Measurements from ENCODE around the gene CALCB. TPM values are rescaled to one million over a fixed set of nuclear protein-coding genes. Genes with fewer than 3 reads are reported as not detected.
"Not testable (repeated sequence)": the region's sequence is repeated elsewhere in the genome, so short reads cannot be mapped to it uniquely, and the experiment has no call there.

Gene CALCB
- total RNA-seq, 1 experiment from 2014 or later: not detected

DNA sequence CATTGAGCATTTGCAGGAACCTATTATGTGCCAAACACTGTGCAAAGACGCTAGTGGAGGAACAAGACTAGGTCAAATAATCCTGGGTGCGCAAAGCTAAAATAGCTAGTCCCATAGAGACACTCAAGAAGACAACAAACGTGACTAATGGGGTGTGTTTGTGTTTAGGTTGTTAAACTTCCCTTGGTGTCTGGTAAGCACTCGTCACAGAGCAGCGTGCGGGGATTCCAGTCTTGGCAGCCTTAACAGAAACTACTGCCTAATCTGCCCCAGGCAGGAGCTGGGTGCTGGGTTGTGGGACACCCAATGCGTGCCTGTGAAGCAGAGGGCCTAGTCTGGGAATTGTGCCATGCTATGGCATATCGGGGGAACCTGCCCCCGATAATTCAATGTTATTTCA lies 10.8 kb upstream of the CALCB start:
- no peak for DNase-seq
- Histone ChIP-seq H3K9ac (ENCODE audit: extremely low read depth, insufficient read length, low read length) (no peak overlapping the region), H2AFZ (ENCODE audit: low read length) (no peak overlapping the region), H3K4ac (ENCODE audit: low read depth, low read length) (no peak overlapping the region), H3K56ac (ENCODE audit: insufficient read length, low read depth, low read length) (no peak overlapping the region), H2BK12ac (ENCODE audit: insufficient read length, low read depth, low read length) (no peak overlapping the region), H4K5ac (ENCODE audit: insufficient read length, low read depth, low read length) (no peak overlapping the region), H2AK5ac (ENCODE audit: insufficient read length, low read length) (no peak overlapping the region), H3K18ac (ENCODE audit: insufficient read length, low read depth, low read length) (no peak overlapping the region), H3K23ac (ENCODE audit: insufficient read length, low read depth, low read length) (no peak overlapping the region), H2BK120ac (ENCODE audit: low read depth, low read length, poor library complexity, severe bottlenecking) (no peak overlapping the region), H3K14ac (ENCODE audit: insufficient read depth, low read length) (no peak overlapping the region), H3K9me3 (ENCODE audit: control insufficient read depth, low read depth, low read length) (no peaks in the 10 kb centered on the region), H2BK15ac (ENCODE audit: low read depth, low read length) (no peak overlapping the region), H4K8ac (replicated peaks; ENCODE audit: insufficient read length, low read depth, low read length) (no peak overlapping the region), H3K4me2 (ENCODE audit: insufficient read depth, insufficient read length, low read length) (no peak overlapping the region), H3K27ac (ENCODE audit: insufficient read length, low read depth, low read length) (no peak overlapping the region), H4K91ac (ENCODE audit: insufficient read length, low read depth, low read length) (no peak overlapping the region), H3K4me1 (ENCODE audit: insufficient read depth, low read length) (no peaks in the 10 kb centered on the region), H3K27me3 (ENCODE audit: insufficient read depth, low read length) (no peaks in the 10 kb centered on the region), H2BK5ac (ENCODE audit: insufficient read length, low read length) (no peak overlapping the region), H3K79me2 (ENCODE audit: insufficient read depth, low read length) (no peaks in the 10 kb centered on the region), H3T11ph (ENCODE audit: low read length) (no peak overlapping the region), H4K20me1 (ENCODE audit: control insufficient read depth, insufficient read depth, insufficient read length) (no peaks in the 10 kb centered on the region), H3K79me1 (ENCODE audit: insufficient read depth, low read depth, low read length, poor library complexity, severe bottlenecking) (no peaks in the 10 kb centered on the region), H3K23me2 (ENCODE audit: insufficient read length, low read depth, low read length, poor library complexity, severe bottlenecking) (no peaks in the 10 kb centered on the region), H2BK20ac (ENCODE audit: low read depth, low read length, poor library complexity, severe bottlenecking) (no peak overlapping the region)
- peaks cover 0 to 22% (median 7%) of the 10 kb centered on the region in 3 experiments; a peak in 5 of 7 replicates for H3K36me3 Mint-ChIP-seq (ENCODE audit: insufficient read depth in 1 of 3, low read depth in 3 of 3)
- H3K9me3 Mint-ChIP-seq: peaks cover 7 to 17% of the 10 kb centered on the region in 2 experiments
- no CpG with 5 or more reads among the region's 9 CpGs for WGBS (ENCODE audit: extremely low coverage, insufficient read length, low lambda C conversion rate)
- H3K27ac Mint-ChIP-seq: no peak overlapping the region
- H3K4me1 Mint-ChIP-seq: peaks cover 0 to 3% of the 10 kb centered on the region in 2 experiments; a peak in 2 of 4 replicates
- H3K27me3 Mint-ChIP-seq (ENCODE audit: low read depth): peaks cover 2% of the 10 kb centered on the region; the same call in 1 of the 2 replicates
- TF ChIP-seq, protein P1, sequence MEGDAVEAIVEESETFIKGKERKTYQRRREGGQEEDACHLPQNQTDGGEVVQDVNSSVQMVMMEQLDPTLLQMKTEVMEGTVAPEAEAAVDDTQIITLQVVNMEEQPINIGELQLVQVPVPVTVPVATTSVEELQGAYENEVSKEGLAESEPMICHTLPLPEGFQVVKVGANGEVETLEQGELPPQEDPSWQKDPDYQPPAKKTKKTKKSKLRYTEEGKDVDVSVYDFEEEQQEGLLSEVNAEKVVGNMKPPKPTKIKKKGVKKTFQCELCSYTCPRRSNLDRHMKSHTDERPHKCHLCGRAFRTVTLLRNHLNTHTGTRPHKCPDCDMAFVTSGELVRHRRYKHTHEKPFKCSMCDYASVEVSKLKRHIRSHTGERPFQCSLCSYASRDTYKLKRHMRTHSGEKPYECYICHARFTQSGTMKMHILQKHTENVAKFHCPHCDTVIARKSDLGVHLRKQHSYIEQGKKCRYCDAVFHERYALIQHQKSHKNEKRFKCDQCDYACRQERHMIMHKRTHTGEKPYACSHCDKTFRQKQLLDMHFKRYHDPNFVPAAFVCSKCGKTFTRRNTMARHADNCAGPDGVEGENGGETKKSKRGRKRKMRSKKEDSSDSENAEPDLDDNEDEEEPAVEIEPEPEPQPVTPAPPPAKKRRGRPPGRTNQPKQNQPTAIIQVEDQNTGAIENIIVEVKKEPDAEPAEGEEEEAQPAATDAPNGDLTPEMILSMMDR (conservative IDR thresholded peaks at IDR 0.05): no peak
- H3K4me3 Mint-ChIP-seq: no peak overlapping the region

DNA sequence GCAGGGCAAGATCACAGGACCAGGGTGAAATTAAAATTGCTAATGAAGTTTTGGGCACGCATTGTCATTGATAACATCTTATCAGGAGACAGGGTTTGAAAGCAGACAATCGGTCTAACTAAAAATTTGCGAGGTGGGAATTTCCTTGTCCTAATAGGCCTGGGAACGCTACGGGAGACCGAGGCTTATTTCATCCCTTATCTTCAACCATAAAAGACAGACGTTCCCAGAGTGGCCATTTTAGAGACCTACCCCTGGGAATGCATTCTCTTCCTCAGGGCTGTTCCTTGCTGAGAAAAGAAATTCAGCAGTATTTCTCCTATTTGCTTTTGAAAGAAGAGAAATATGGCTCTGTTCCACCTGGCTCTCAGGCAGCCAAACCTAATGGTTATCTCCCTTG lies 3.6 kb upstream of the CALCB start:
- H3T11ph ChIP-seq (ENCODE audit: low read length); DNase-seq: not testable (repeated sequence)
- peaks cover 40% of the 10 kb centered on the region in 2 experiments for H3K9me3 Mint-ChIP-seq

More for the DNA sequence above, 3.6 kb upstream of the CALCB start:
- H3K79me1 ChIP-seq (ENCODE audit: insufficient read depth, low read depth, low read length, poor library complexity, severe bottlenecking); H3K23ac ChIP-seq (ENCODE audit: insufficient read length, low read depth, low read length); H3K27me3 Mint-ChIP-seq (ENCODE audit: low read depth); H3K4me3 Mint-ChIP-seq; H2AK5ac ChIP-seq (ENCODE audit: insufficient read length, low read length); H3K4me2 ChIP-seq (ENCODE audit: insufficient read depth, insufficient read length, low read length); H3K4ac ChIP-seq (ENCODE audit: low read depth, low read length); H3K9me3 ChIP-seq (ENCODE audit: control insufficient read depth, low read depth, low read length); H3K27ac Mint-ChIP-seq; H3K79me2 ChIP-seq (ENCODE audit: insufficient read depth, low read length); H2BK12ac ChIP-seq (ENCODE audit: insufficient read length, low read depth, low read length); H3K4me1 ChIP-seq (ENCODE audit: insufficient read depth, low read length); H2BK20ac ChIP-seq (ENCODE audit: low read depth, low read length, poor library complexity, severe bottlenecking); H2BK15ac ChIP-seq (ENCODE audit: low read depth, low read length); H3K18ac ChIP-seq (ENCODE audit: insufficient read length, low read depth, low read length); H4K8ac ChIP-seq (replicated peaks; ENCODE audit: insufficient read length, low read depth, low read length); H4K91ac ChIP-seq (ENCODE audit: insufficient read length, low read depth, low read length); H2BK5ac ChIP-seq (ENCODE audit: insufficient read length, low read length); H3K56ac ChIP-seq (ENCODE audit: insufficient read length, low read depth, low read length); H3K14ac ChIP-seq (ENCODE audit: insufficient read depth, low read length); H2BK120ac ChIP-seq (ENCODE audit: low read depth, low read length, poor library complexity, severe bottlenecking); H3K27ac ChIP-seq (ENCODE audit: insufficient read length, low read depth, low read length); H4K5ac ChIP-seq (ENCODE audit: insufficient read length, low read depth, low read length); H4K20me1 ChIP-seq (ENCODE audit: control insufficient read depth, insufficient read depth, insufficient read length); H3K9ac ChIP-seq (ENCODE audit: extremely low read depth, insufficient read length, low read length); H3K27me3 ChIP-seq (ENCODE audit: insufficient read depth, low read length); H2AFZ ChIP-seq (ENCODE audit: low read length); H3K23me2 ChIP-seq (ENCODE audit: insufficient read length, low read depth, low read length, poor library complexity, severe bottlenecking): not testable (repeated sequence)
- Mint-ChIP-seq H3K4me1 (peaks cover 6 to 10% of the 10 kb centered on the region in 2 experiments), H3K36me3 (ENCODE audit: insufficient read depth in 1 of 3, low read depth in 3 of 3) (peaks cover 8 to 29% (median 10%) of the 10 kb centered on the region in 3 experiments)
- no CpG with 5 or more reads among the region's 7 CpGs for WGBS (ENCODE audit: extremely low coverage, insufficient read length, low lambda C conversion rate)
